Stimulated activated naive CD8-positive, alpha-beta T cell treated with anti-CD3 and anti-CD28 coated beads, Interleukin-15, Interleukin-2, amounts not matched to agents 100 U/mL and 50 U/mL, for 24 hours (primary cell): ENCODE measurements around the gene FGF18.
"Not testable (repeated sequence)": the region's sequence is repeated elsewhere in the genome, so short reads cannot be mapped to it uniquely, and the experiment has no call there.

Experiments used
- ATAC-seq: fragments of 150-1000 bp; cut with Tn5 transposase; one replicate; pipeline ENCODE4 v1.10.0; 2021
- DNase-seq: peaks from one replicate; pipeline ENCODE4 v3.0.0; 2021

The FGF18 gene, protein sequence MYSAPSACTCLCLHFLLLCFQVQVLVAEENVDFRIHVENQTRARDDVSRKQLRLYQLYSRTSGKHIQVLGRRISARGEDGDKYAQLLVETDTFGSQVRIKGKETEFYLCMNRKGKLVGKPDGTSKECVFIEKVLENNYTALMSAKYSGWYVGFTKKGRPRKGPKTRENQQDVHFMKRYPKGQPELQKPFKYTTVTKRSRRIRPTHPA

DNA sequence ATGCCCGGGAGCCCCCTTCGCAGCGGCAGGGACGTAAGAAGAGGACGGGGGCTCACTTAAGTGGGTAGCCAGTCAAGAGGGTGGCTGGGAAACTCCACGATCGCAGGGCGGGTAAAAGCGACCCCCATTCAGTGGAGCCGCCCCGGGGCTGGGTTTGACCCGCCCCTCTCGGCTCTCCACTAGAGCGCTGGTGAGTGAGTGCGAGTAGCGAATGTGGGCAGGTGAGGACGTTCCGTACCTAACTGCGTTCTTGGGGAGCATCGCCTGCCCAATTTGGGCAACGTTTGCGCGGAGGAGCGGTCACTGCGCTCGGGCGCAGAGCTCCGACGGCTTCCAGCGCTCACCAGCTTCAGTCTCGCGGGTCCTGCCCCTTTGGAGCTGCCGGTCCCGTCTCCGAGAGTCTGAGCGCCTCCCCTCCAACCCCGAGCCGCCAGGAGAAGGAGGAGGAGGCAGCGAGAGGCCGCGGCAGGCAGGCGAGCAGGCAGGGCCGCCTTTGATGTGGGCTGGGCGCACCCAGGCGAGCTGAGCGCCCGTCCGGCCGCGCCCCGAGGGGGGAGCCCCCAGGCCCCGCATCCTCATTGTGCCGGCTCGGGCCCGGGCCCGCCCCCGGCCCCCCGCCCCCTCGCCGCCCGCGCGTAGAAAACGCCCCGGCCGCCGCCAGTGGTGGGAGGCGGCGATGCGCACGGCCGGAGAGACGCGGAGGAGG is at the start of gene FGF18:
Gene FGF18 (plus strand): TSS at position 666 of the 706 bp plus-strand sequence. CDS start 553 bp downstream, outside the sequence.
- peak; percentile 48 for DNase-seq

GRCh38 chr5:171369898-171370297 is 49.5 kb upstream of the FGF18 start:
- DNase-seq (no peak), ATAC-seq (no peak)

More for the DNA sequence above, at the start of gene FGF18:
- peak; percentile 29 for ATAC-seq

DNA sequence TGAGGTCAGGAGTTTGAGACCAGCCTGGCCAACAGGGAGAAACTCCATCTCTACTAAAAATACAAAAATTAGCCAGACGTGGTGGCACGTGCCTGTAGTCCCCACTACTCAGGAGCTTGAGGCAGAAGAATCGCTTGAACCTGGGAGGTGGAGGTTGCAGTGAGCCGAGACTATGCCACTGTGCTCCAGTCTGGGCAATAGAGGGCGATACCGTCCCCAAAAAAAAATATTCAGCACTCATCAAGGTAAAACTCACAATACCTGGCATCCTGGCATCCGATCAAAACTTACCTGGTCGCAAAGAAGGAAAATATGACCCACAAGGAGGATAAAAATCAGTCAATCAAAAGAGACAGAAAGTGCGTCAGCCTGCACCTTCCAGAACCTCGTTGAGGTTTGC is 48.6 kb upstream of the FGF18 start:
- ATAC-seq, DNase-seq: not testable (repeated sequence)

DNA sequence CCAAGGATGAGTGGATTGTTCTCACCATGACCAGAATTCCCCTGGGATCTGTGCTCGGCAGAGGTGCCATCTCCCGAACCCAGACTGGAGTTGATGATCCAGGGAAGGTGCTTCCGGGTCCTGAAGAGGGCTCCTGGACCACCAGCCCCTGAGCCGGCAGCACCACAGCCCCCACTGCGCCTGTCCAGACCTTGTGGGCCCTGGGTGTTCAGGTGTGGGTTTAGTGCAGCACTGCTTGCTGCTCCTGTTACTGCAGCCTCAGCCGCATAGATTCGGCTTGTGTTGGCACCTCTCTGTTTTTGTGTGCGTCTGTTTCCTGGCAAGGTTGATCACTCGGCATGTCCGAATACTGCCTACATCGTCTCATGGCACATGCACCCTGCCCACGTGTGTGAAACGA is 48.1 kb upstream of the FGF18 start:
- ATAC-seq (no peak), DNase-seq (no peak)

GRCh38 chr5:171379961-171380360 is 39.5 kb upstream of the FGF18 start:
- DNase-seq = no peak
- ATAC-seq = no peak

DNA sequence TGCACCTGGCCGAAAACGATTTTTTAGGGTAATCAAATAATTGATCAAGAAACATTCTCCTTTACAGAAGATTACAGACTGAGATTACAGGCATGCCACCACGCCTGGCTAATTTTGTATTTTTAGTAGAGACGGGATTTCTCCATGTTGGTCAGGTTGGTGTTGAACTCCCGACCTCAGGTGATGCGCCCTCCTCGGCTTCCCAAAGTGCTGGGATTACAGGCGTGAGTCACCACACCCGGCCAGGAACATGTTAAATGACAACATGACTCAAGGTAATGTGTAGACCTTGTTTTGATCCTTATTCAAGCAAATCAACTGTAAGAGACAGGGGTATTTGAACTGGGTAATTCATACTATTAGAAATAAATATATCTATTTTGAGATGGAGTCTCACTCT is 35.0 kb upstream of the FGF18 start:
- not testable (repeated sequence) for ATAC-seq, DNase-seq

DNA sequence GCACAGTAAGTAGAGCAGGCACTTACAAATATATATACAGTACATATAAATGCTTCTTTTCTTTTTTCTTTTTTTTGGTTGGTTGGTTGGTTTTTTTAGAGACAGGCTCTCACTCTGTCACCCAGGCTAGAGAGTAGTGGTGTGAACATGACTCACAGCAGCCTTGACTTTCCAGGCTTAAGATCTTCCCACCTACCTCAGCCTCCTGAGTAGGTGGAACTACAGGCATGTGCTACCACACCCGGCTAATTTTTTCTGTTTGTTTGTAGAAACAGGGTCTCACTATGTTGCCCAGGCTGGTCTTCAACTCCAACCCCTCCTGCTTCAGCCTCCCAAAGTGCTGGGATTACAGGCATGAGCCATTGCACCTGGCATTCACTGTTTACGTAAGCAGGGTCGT is 34.4 kb upstream of the FGF18 start:
- not testable (repeated sequence) for DNase-seq
- peak; percentile 44 for ATAC-seq

- ATAC-seq = no peak
These were observed 33.3 kb upstream of the FGF18 start for GRCh38 chr5:171386006-171386671.

GRCh38 chr5:171386861-171387344 is 32.5 kb upstream of the FGF18 start:
- DNase-seq (no peak), ATAC-seq (no peak)

More at GRCh38 chr5:171386006-171386671, 33.3 kb upstream of the FGF18 start:
- DNase-seq = no peak

- ATAC-seq = peak; percentile 82
- DNase-seq = peak; percentile 97
These were observed 32.0 kb upstream of the FGF18 start, which contains the start of gene NPM1 for GRCh38 chr5:171387345-171387969. TSS of gene NPM1 (plus strand) at chr5:171387849. CDS start at chr5:171387949, 100 bp downstream.

- ATAC-seq = peak; percentile 38
- DNase-seq = peak; percentile 89
These were observed 31.3 kb upstream of the FGF18 start for GRCh38 chr5:171387970-171388815.

GRCh38 chr5:171388816-171389168 is 30.7 kb upstream of the FGF18 start:
- DNase-seq = peak; percentile 49
- peak; percentile 2 for ATAC-seq

DNA sequence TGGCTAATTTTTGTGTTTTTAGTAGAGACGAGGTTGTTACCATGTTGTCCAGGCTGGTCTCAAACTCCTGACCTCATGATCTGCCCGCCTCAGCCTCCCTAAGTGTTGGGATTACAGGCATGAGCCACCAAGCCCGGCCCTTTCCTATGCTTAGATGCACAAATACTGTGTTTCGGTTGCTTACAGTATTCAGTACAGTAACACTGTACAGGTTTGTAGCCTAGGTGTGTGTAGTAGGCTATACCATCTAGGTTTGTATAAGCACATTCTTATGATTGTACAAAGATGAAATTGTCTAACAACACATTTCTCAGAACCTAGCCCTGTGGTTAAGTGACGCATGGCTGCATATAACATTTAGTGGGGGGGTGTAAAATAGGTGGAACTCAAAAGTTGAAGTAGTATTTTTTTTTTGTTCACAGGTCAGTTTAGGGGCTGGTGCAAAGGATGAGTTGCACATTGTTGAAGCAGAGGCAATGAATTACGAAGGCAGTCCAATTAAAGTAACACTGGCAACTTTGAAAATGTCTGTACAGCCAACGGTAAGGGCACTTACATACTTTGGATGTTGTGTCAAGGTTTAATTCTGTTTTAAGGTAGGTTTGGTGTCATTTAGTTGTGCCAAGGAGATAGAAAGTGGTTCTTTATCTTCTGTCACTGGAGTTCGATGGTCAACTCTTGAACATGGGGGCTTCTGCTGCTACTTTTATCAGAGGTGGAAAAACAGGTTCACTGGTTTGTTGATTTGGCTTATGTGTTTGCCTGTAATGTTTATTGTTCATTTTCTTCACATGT is 28.4 kb upstream of the FGF18 start:
- no peak for ATAC-seq
- no peak for DNase-seq

DNA sequence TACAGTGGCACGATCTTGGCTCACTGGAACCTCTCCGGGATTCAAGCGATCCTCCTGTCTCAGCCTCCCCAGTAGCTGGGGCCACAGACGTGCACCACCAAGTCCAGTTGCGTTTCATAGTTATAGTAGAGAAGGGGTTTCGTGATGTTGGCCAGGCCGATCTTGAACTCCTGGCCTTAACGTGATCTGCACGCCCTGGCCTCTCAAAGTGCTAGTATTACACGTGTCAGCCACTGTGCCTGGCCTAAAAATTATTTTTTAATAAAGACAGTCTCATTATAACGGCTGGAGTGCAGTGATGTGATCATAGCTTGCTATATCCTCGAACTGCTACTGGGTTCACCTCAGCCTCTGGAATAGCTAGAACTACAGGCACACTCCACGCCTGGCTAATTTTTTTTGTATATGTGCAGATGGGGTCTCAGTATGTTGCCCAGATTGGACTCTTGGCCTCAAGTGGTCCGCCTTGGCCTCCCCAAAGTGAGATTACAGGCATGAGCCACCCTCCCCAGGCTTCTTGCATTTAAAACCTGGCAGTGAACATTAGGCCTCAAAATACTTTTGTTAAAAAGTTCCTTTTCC is 27.4 kb upstream of the FGF18 start:
- no peak for DNase-seq
- ATAC-seq = no peak

DNA sequence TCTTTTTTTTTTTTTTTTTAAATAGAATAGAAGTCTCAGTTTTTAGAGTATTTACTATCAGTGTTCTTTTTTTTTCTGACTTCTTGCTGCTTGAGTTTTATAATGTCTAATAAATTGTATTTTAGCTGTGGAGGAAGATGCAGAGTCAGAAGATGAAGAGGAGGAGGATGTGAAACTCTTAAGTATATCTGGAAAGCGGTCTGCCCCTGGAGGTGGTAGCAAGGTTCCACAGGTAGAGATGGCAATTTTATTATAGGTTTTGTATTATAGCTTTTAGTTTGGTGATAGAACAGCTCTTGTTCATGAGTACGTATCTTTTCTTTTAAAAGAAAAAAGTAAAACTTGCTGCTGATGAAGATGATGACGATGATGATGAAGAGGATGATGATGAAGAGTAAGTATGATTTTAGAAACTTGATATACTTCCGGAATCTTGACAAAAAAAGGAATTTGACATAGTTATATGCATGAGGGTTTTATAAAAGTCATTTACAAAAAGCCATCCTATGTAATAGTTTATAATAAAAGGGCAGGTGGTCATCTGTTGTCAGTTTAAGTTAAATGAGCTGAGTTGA is 26.8 kb upstream of the FGF18 start:
- no peak for DNase-seq
- no peak for ATAC-seq

- no peak for DNase-seq
- ATAC-seq = no peak
These were observed 24.4 kb upstream of the FGF18 start for GRCh38 chr5:171395042-171395441.

DNA sequence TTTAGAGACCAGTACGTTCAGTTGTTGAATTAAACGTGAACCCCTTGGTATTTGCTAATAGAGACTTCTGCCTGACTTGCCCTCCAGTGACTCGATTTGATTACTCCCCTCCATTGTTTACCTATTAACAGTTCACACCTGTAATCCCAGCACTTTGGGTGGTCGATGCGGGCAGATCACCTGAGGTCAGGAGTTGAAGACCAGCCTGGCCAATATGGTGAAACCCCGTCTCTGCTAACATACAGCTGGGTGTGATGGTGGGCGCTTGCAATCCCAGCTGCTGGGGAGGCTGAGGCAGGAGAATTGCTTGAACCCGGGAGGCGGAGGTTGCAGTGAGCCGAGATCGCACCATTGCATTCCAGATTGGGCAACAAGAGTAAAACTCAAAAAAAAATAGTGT is 22.9 kb upstream of the FGF18 start:
- ATAC-seq, DNase-seq: not testable (repeated sequence)

DNA sequence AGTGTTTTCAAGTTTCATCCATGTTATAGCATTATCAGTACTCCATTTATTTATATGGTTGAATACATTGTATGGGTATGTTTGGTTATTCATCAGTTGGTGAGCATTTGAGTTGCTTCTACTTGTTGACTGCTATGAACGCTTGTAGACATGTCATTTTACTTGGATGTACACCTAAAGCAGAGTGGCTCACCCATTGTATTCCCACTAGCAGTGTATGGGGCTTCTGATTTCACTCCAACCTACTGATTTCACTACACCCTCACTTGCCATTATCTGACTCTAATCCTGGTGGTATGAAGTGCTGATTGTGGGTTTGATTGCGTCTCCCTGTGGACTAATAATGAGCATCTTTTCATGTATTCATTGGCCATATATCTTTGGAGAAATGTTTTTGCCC is 22.3 kb upstream of the FGF18 start:
- ATAC-seq (peak; percentile 4), DNase-seq (no peak)

DNA sequence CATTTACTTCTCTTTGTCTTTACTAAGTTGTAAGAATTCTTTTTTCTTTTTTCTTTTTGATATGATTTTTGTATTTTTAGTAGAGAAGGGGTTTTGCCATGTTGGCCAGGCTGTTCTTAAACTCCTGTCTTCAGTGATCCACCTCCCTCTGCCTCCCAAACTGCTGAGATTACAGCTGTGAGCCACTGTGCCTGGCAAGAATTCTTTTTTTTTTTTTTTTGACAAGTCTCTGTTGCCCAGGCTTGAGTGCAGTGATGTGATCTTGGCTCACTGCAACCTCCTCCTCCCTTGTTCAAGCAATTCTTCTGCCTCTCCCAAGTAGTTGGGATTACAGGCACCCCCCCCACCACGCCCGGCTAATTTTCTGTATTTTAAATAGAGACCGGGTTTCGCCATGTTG is 21.8 kb upstream of the FGF18 start:
- DNase-seq (no peak), ATAC-seq (no peak)

DNA sequence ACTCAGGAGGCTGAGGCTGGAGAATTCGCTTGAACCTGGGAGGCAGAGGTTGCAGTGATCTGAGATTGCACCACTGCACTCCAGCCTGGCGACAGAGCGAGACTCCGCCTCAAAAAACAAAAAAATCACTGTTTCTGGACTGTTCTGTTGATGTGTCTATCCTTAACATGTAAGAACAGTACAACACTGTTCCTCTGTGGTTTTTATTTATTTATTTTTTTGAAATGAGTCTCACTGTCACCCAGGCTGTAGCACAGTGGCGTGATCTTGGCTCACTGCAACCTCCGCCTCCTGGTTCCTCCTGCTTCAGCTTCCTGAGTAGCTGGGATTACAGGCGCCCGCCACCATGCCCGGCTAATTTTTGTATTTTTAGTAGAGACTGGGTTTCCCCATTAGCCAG is 20.8 kb upstream of the FGF18 start:
- not testable (repeated sequence) for ATAC-seq, DNase-seq
